HG02588 (cell line): ENCODE measurements around the gene SNRNP40.

Experiments used
- ATAC-seq: cut with Tn5 transposase; IDR thresholded peaks from one replicate; pipeline ENCODE4 v1.9.1; 2021; ENCODE audit warnings: mild to moderate bottlenecking, moderate library complexity; ENCODE audit not compliant: unreplicated experiment

SNRNP40 gene

GRCh38 chr1:31296486-31297276, at the start of gene SNRNP40, which contains the start of gene ZCCHC17:
Gene SNRNP40, minus strand, starts transcription at chr1:31296788. Its CDS starts 37 bp downstream, at chr1:31296751.
Gene ZCCHC17, plus strand, starts transcription at chr1:31297032. Its CDS starts 13,067 bp downstream, at chr1:31310099.
- peak; percentile 97 for ATAC-seq

DNA sequence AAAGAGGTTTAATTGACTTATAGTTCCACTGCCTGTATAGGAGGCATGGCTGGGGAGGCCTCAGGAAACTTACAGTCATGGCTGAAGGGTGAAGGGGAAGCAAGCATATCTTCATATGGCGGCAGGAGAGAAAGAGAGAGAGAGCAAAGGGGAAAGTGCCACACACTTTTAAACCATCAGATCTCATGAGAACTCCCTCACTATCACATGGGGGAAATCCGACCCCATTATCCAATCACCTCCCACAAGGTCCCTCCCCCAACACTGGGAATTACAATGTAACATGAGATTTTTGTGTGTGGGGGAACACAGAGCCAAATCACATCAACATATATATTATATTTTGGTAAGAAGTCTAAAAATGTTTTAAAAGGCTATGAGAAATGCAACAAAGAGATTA, 49.0 kb upstream of the SNRNP40 start:
- no peak for ATAC-seq

- ATAC-seq: no peak
Observed at GRCh38 chr1:31344503-31344902, 47.9 kb upstream of the SNRNP40 start.

GRCh38 chr1:31336687-31337467, 40.3 kb upstream of the SNRNP40 start:
- ATAC-seq: no peak

- ATAC-seq: no peak
Observed at GRCh38 chr1:31335007-31335406, 38.4 kb upstream of the SNRNP40 start.

- no peak for ATAC-seq
Observed at GRCh38 chr1:31327381-31327780, 30.8 kb upstream of the SNRNP40 start.

DNA sequence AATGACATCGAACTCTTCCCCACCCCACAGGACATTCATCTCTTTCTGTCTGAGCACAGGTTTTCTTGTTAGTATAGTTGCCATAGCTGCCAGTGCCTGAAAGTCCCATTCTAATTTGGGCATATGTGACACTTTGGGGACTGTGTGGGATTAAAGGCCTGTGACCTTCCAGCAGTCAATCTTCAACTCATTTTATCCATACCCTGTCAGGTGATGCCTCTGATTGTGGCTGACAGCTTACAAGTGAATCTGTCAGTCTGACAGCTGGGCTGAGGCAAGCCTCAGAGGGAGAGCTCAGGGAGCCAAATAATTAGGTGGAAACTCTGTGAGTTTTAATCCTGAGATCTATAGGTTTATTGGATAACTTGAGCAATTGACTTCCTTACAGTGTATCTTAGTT, 29.9 kb upstream of the SNRNP40 start:
- no peak for ATAC-seq

GRCh38 chr1:31324992-31325391, 28.4 kb upstream of the SNRNP40 start:
- ATAC-seq: no peak

- ATAC-seq: no peak
Observed at GRCh38 chr1:31324093-31324492, 27.5 kb upstream of the SNRNP40 start.

DNA sequence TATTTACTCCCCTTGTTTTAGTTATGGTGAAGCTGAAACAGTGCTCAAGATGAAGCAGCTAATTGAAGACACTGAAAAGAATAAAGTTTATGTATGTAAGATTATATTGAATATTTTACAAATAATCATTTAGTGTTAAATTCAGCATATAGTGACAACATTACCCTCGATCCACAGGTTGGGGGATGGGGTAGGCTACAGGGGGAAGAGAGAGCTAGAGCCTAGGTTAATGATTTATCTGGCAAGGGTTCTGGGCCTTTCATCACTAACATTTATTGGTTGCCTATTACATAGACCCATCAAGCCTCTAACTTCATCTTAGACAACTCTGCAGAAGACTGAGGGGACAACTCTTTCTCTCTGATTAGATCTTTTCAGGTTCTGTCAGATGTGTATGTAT, 21.6 kb upstream of the SNRNP40 start:
- ATAC-seq: no peak

- no peak for ATAC-seq
Observed at GRCh38 chr1:31315902-31316301, 19.3 kb upstream of the SNRNP40 start.

DNA sequence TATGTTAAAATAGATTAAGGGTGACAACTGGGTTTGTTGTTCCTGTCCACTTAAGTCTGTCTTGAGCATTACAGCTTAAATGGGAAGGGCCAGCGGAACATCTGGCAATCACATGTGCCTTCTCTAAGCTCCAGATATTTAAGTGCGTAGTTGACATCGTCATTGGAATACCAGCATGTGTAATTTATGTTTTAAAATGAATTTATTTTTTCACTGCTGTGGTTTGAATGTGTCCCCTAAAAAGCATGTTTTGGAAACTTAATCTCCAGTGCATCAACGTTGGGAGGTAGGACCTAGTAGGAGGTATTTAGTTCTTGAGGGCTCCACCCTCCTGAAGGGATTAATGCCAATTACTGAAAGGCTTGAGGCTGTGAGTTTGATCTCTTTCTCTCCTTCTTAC, 13.6 kb upstream of the SNRNP40 start:
- no peak for ATAC-seq

- no peak for ATAC-seq
Observed at GRCh38 chr1:31308036-31308435, 11.4 kb upstream of the SNRNP40 start.

- no peak for ATAC-seq
Observed at GRCh38 chr1:31306278-31306677, 9.7 kb upstream of the SNRNP40 start.

DNA sequence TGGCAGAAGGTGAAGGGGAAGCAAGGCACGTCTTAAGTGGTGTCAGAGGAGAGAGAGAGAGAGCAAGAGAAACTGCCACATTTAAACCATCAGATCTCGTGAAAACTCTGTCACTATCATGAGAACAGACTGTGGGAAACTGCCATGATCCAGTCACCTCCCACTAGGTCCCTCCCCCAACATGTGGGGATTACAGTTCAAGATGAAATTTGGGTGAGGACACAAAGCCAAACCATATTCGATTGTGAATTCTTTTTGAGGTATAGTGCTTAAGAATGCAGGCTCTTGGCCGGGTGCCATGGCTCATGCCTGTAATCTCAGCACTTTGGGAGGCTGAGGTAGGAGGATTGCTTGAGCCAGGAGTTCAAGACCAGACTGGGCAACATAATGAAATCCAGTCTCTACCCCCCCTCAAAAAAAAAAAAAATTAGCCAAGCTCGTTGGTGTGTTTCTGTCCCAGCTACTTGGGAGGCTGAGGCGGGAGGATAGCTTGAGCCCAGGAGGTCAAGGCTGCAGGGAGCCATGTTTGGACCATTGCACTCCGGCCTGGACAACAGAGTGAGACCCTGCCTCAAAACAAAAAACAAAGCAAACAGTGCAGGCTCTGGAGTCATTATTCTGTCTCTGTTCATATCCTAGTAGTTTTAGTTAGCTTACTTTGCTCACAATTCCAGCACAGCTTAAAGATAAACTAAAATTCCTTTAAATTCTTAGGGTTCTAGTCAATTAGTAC, 6.3 kb upstream of the SNRNP40 start:
- no peak for ATAC-seq

GRCh38 chr1:31300193-31300592, 3.6 kb upstream of the SNRNP40 start:
- no peak for ATAC-seq

DNA sequence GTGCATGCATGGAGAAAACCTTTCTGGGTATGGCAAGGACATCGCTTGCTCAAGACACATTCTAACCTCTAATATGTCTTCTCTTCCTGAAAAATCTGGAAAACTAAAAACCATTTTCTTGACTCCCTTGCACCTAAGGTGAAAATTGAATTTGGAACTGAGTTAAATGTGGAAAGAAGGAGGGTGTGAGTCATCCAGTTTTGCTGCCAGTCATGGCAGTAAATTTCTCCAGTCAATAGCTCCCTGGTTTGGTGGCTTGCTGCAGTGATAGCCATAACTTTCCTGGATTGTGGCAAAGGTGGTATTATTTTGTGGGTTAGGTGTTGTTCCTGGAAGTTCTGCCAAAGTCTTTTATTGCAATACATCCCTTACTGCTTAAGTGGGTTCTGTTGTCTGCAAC, 2.8 kb upstream of the SNRNP40 start:
- ATAC-seq: no peak

- ATAC-seq: no peak
Observed at GRCh38 chr1:31297277-31298247, 974 bp upstream of the SNRNP40 start.

GRCh38 chr1:31295874-31296485, 608 bp downstream of the SNRNP40 start:
- no peak for ATAC-seq

GRCh38 chr1:31289021-31289420, 7.6 kb downstream of the SNRNP40 start:
- no peak for ATAC-seq
